ENCODE results near the gene MYOM1. TPM values are rescaled to one million over a fixed set of nuclear protein-coding genes. Genes with fewer than 3 reads are reported as not detected.

Gene MYOM1
- total RNA-seq, 1 donor from 2014 or later: 2.5 TPM

- Histone ChIP-seq H3K4me3 (no peak overlapping the region), H3K27ac (peak overlapping the region; percentile 62), H3K9me3 (no peaks in the 10 kb centered on the region), H3K27me3 (no peaks in the 10 kb centered on the region), H3K4me1 (peaks cover 33% of the 10 kb centered on the region), H3K36me3 (peaks cover 64% of the 10 kb centered on the region)
- intact Hi-C loops (cut with DNase I): no loop called here
- ATAC-seq (no peak), DNase-seq (no peak)
- no peak for TF ChIP-seq CTCF (IDR thresholded peaks at IDR 0.05)
Observed at GRCh38 chr18:3257627-3258120, 37.9 kb upstream of the MYOM1 start.

GRCh38 chr18:3256693-3257626 is 37.2 kb upstream of the MYOM1 start:
- TF ChIP-seq CTCF (IDR thresholded peaks at IDR 0.05): no peak
- Histone ChIP-seq H3K4me3 (no peak overlapping the region), H3K27me3 (no peaks in the 10 kb centered on the region), H3K36me3 (peaks cover 64% of the 10 kb centered on the region), H3K9me3 (no peaks in the 10 kb centered on the region), H3K27ac (peak overlapping the region; percentile 62), H3K4me1 (peaks cover 40% of the 10 kb centered on the region)
- peak; percentile 49 for ATAC-seq
- no peak for DNase-seq
- intact Hi-C loops (cut with DNase I): no loop called here

GRCh38 chr18:3255611-3256165 is 35.9 kb upstream of the MYOM1 start:
- DNase-seq: no peak

GRCh38 chr18:3254725-3255124 is 35.0 kb upstream of the MYOM1 start:
- Histone ChIP-seq H3K4me3 (no peak overlapping the region), H3K27me3 (no peaks in the 10 kb centered on the region), H3K27ac (no peak overlapping the region), H3K4me1 (peaks cover 61% of the 10 kb centered on the region), H3K36me3 (peaks cover 73% of the 10 kb centered on the region), H3K9me3 (no peaks in the 10 kb centered on the region)
- no peak for TF ChIP-seq CTCF (IDR thresholded peaks at IDR 0.05)
- no peak for ATAC-seq
- intact Hi-C loops (cut with DNase I): no loop called here
- no peak for DNase-seq

More at GRCh38 chr18:3255611-3256165, 35.9 kb upstream of the MYOM1 start:
- H3K4me3 ChIP-seq: no peak overlapping the region
- intact Hi-C loops (cut with DNase I): no loop called here
- TF ChIP-seq CTCF (IDR thresholded peaks at IDR 0.05): no peak
- peaks cover 64% of the 10 kb centered on the region for H3K36me3 ChIP-seq
- H3K4me1 ChIP-seq: peaks cover 51% of the 10 kb centered on the region
- ATAC-seq: no peak
- H3K27me3 ChIP-seq: no peaks in the 10 kb centered on the region
- H3K9me3 ChIP-seq: no peaks in the 10 kb centered on the region
- peak overlapping the region; percentile 62 for H3K27ac ChIP-seq

GRCh38 chr18:3252843-3253242 is 33.1 kb upstream of the MYOM1 start:
- no peak for TF ChIP-seq CTCF (IDR thresholded peaks at IDR 0.05)
- Histone ChIP-seq H3K27ac (no peak overlapping the region), H3K4me1 (peaks cover 67% of the 10 kb centered on the region), H3K27me3 (no peaks in the 10 kb centered on the region), H3K4me3 (no peak overlapping the region), H3K36me3 (peaks cover 66% of the 10 kb centered on the region), H3K9me3 (no peaks in the 10 kb centered on the region)
- no peak for DNase-seq
- no peak for ATAC-seq
- intact Hi-C loops (cut with DNase I): no loop called here

All from upper lobe of right lung (tissue), 1 donor.